Suprapubic skin (tissue), 4 donors: ENCODE results near the gene NUP188. TPM values are rescaled to one million over a fixed set of nuclear protein-coding genes. Genes with fewer than 3 reads are reported as not detected.
"Not testable (repeated sequence)": the region's sequence is repeated elsewhere in the genome, so short reads cannot be mapped to it uniquely, and the experiment has no call there.

Source experiments
- DNase-seq, 2 donors: peaks; one replicate each; pipeline ENCODE4 v3.0.0-alpha.2; 2019; ENCODE audit warnings: low spot score in 2 of 2
- H3K27ac ChIP-seq: fragments of 200-600 bp; sonication (generic); one replicate; pipeline ENCODE4 v1.5.1; 2019
- H3K27me3 ChIP-seq: fragments of 200-600 bp; sonication (generic); one replicate; pipeline ENCODE4 v1.5.1; 2019
- H3K36me3 ChIP-seq: fragments of 200-600 bp; sonication (generic); one replicate; pipeline ENCODE4 v1.5.1; 2019
- H3K4me1 ChIP-seq: fragments of 200-600 bp; sonication (generic); one replicate; pipeline ENCODE4 v1.5.1; 2019
- H3K4me3 ChIP-seq: fragments of 200-600 bp; sonication (generic); one replicate; pipeline ENCODE4 v1.5.1; 2019; ENCODE audit warnings: mild to moderate bottlenecking
- H3K9me3 ChIP-seq: fragments of 200-600 bp; sonication (generic); one replicate; pipeline ENCODE4 v1.5.1; 2019
- EP300 ChIP-seq: sonication (generic); formaldehyde crosslinking; IDR thresholded peaks from one replicate; pipeline ENCODE4 v1.6.1; 2017; ENCODE audit warnings: antibody characterized with exemption
- POLR2A ChIP-seq, 2 donors: fragments of 450-650 bp; IDR thresholded peaks; one replicate each; pipeline ENCODE4 v1.6.1; 2017; ENCODE audit warnings: antibody characterized with exemption in 2 of 2, mild to moderate bottlenecking in 2 of 2, moderate library complexity in 2 of 2
- POLR2AphosphoS5 ChIP-seq, 3 donors: sonication (generic); formaldehyde crosslinking; IDR thresholded peaks; one replicate each; pipeline ENCODE4 v1.6.1; 2017; ENCODE audit warnings: antibody characterized with exemption in 3 of 3
- WGBS: methylation state at CpG from one replicate; pipeline ENCODE4 v1.1.5; 2018; 5-methylcytosine and 5-hydroxymethylcytosine counted together
- total RNA-seq, 4 donors: library from RNA; depleted of rRNA; stranded (reverse); fragments of >200 nt; gene quantifications; one replicate each; pipeline ENCODE4 v1.1.0, GENCODE V29; 2016
- TF ChIP-seq, protein P1 (sequence below), 2 donors: fragments of 200-600 bp in 1 of 2; fragments of 450-650 bp in 1 of 2; sonication (generic) in 1 of 2; IDR thresholded peaks; one replicate each; pipeline ENCODE4 v1.5.1; 2016 to 2019; ENCODE audit warnings: antibody characterized with exemption in 2 of 2, mild to moderate bottlenecking in 1 of 2, moderate library complexity in 1 of 2

Gene NUP188
- total RNA-seq, 4 donors from 2014 or later, result 53.6 to 104 (median 60.6) TPM

DNA sequence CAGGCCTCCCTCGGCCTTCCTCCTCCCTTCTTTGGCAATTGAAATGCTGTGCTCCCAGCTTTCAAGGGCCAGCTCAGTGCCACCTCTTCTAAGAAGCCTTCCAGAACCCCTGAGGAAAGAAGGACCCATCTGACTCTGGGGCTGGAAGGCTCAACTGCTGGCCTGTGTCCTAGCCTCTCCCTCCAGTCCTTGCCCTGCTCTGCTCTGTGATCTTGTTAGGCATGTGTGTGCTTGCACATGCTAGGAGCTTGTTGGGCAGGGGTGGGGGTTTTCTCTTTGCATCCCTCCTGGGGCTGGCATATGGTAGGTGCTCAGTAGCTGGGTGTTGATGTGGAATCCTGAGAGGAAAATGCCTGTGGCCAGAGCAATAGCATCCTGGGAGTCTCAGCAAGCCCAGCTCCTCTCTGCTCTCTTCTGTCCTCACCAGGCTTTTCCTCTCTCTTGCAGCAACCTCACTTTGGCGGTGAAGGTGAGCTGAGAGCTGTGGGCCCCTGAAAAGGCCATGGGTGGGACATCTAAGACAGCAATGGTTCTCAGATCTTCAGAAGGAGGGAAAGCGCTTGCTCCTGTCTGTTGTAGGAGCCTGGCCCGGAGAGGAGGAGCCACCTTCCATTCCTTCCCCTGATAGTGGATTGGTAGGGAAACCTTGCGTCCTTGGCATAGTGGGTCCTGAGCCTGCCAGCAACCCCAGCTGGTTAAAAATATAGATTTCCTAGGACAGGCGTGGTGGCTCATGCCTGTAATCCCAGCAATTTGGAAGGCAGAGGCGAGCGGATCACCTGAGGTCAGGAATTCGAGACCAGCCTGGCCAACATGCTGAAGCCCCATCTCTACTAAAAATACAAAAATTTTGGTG lies 10.0 kb upstream of the NUP188 start:
- peak in 1 of 2 donors; percentile 38 for DNase-seq
- Histone ChIP-seq H3K4me1 (peaks cover 22% of the 10 kb centered on the region), H3K4me3 (no peak overlapping the region), H3K27me3 (no peaks in the 10 kb centered on the region), H3K27ac (no peak overlapping the region), H3K36me3 (peaks cover 34% of the 10 kb centered on the region), H3K9me3 (no peaks in the 10 kb centered on the region)
- 83% methylated on average over 7 of the region's 9 CpGs for WGBS
- no peak for TF ChIP-seq POLR2AphosphoS5 (IDR thresholded peaks at IDR 0.05)
- TF ChIP-seq EP300, result no peak
- TF ChIP-seq, protein P1, sequence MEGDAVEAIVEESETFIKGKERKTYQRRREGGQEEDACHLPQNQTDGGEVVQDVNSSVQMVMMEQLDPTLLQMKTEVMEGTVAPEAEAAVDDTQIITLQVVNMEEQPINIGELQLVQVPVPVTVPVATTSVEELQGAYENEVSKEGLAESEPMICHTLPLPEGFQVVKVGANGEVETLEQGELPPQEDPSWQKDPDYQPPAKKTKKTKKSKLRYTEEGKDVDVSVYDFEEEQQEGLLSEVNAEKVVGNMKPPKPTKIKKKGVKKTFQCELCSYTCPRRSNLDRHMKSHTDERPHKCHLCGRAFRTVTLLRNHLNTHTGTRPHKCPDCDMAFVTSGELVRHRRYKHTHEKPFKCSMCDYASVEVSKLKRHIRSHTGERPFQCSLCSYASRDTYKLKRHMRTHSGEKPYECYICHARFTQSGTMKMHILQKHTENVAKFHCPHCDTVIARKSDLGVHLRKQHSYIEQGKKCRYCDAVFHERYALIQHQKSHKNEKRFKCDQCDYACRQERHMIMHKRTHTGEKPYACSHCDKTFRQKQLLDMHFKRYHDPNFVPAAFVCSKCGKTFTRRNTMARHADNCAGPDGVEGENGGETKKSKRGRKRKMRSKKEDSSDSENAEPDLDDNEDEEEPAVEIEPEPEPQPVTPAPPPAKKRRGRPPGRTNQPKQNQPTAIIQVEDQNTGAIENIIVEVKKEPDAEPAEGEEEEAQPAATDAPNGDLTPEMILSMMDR (IDR thresholded peaks at IDR 0.05), result no peak
- TF ChIP-seq POLR2A (IDR thresholded peaks at IDR 0.05), result no peak

DNA sequence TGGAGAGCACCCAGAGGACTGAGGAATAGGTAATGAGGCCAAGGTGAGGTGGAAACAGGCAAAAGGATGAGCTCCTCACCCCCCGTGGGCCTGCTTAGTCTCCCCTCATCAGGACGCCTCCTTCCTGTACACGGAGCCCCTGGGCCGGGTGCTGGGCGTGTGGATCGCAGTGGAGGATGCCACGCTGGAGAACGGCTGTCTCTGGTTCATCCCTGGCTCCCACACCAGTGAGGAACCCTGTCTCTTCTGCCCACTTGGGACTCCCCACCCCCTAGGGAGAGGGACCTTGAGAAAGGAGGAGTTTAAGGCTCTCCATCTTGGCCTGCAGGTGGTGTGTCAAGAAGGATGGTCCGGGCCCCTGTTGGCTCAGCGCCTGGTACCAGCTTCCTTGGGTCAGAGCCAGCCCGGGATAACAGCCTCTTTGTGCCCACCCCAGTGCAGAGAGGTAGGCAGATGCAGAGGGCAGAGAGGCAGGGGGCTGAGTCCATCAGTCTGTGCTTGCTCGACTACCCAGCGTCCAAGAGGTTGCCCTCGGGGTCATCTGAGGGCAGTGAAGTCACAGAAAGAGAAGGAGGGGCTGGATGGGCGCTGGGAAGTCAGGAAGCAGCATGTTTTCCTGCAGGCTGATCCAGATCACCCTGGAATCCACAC lies 7.1 kb upstream of the NUP188 start:
- no peaks in the 10 kb centered on the region for H3K9me3 ChIP-seq
- DNase-seq, result peak; percentile 56 to 72
- H3K4me3 ChIP-seq, result no peak overlapping the region
- TF ChIP-seq POLR2AphosphoS5 (IDR thresholded peaks at IDR 0.05) (no peak), EP300 (no peak), POLR2A (IDR thresholded peaks at IDR 0.05) (no peak)
- TF ChIP-seq, protein P1 (IDR thresholded peaks at IDR 0.05), result no peak
- 66% methylated on average over 15 of the region's 15 CpGs for WGBS
- no peak overlapping the region for H3K27ac ChIP-seq
- peaks cover 26% of the 10 kb centered on the region for H3K4me1 ChIP-seq
- no peaks in the 10 kb centered on the region for H3K27me3 ChIP-seq
- peaks cover 26% of the 10 kb centered on the region for H3K36me3 ChIP-seq

DNA sequence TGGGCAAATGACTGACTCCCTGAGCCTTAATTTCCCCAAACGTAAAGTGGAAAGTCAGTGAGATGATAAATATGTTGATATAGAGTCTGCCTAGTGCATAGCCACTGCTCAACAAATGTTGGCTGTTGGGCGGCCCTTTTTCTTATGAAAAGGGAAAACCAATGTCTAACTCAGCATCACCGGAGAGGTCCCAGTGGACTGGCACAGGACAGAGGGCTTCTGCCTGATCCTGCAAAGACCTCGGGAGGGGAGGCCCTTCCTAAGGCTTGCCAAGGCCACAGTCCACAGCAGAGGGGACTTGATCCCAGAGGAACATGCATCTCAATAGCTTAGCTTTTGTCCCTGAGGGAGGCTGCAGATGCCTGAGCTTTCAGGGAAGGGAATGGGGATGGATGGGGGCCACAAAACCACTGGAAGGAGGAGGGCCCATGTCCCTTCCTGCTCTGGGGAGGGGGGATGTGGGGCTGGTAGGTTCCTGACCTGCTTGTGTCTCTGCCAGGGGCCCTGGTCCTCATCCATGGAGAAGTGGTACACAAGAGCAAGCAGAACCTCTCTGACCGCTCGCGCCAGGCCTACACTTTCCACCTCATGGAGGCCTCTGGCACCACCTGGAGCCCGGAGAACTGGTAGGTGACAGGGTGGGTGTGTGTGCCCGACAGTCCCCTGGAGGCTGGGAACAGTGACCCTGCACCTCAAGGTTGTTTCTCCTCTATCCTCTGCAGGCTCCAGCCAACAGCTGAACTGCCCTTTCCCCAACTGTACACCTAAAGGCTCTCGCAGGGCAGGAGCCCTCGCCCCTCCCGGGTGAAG lies 6.3 kb upstream of the NUP188 start:
- WGBS, result 89% methylated on average over 10 of the region's 12 CpGs
- no peak overlapping the region for H3K4me3 ChIP-seq
- DNase-seq, result peak; percentile 57 to 76
- no peak overlapping the region for H3K27ac ChIP-seq
- H3K27me3 ChIP-seq, result no peaks in the 10 kb centered on the region
- no peaks in the 10 kb centered on the region for H3K9me3 ChIP-seq
- TF ChIP-seq, protein P1 (IDR thresholded peaks at IDR 0.05), result no peak
- peaks cover 31% of the 10 kb centered on the region for H3K4me1 ChIP-seq
- peaks cover 23% of the 10 kb centered on the region for H3K36me3 ChIP-seq

DNA sequence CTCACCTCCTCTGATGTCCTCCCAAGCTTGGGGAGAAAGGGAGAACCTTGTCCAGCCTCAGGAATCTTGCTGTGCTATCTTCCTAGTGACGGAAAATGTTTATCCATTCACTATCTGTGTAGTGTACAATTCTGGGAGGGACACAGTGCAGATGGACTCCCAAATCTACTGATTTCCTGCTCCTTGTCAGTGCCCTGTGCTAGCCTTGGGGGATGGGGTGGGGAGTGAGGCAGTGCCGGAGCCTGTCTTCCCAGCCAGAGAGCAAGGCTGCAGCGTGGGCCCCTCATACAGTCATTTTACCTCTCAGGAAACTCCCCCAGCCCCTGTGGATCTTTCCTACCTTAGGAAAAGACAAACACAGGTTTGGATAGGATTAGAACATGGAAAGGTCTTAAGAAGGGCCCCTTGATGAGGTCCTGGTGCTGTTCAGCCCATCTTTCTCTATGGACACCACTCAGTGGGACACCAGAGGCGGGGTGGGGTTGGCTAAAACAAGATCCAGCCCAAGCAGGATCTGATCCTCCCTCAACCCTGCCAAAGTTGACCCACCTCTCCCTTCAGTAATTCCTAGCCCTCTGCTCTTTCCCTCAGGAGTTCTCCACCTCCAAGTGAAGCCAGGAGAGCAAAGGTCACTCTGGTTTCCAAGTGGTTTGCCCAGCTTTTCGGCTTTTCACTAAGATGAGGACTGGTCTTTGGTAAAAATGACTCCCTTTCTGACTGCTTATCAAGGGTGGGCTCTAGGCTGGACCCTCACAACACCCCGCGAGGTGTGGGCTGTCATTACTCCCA lies 3.5 kb upstream of the NUP188 start:
- H3K36me3 ChIP-seq, result peaks cover 21% of the 10 kb centered on the region
- H3K27ac ChIP-seq, result no peak overlapping the region
- no peaks in the 10 kb centered on the region for H3K9me3 ChIP-seq
- 85% methylated on average over 6 of the region's 7 CpGs for WGBS
- peaks cover 40% of the 10 kb centered on the region for H3K4me1 ChIP-seq
- no peak for TF ChIP-seq EP300
- TF ChIP-seq POLR2AphosphoS5 (IDR thresholded peaks at IDR 0.05), result no peak
- TF ChIP-seq, protein P1 (IDR thresholded peaks at IDR 0.05), result no peak
- no peak for TF ChIP-seq POLR2A (IDR thresholded peaks at IDR 0.05)
- no peak overlapping the region for H3K4me3 ChIP-seq
- no peaks in the 10 kb centered on the region for H3K27me3 ChIP-seq
- peak; percentile 50 to 53 for DNase-seq

DNA sequence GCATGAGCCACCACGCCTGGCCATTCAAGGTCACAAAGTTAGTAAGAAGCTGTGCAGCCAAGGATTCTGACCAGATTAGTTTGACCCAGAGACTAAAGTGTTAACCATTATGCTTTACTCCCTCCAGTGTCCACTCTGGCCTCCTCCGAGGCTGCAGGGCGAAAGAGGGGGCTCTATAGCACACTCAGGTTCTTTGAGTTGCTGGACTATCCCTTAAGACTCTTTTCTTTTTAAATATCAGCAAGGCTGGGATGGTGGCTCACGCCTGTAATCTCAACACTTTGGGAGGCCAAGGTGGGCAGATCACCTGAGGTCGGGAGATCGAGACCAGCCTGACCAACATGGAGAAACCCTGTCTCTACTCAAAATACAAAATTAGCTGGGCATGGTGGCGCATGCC lies 2.5 kb upstream of the NUP188 start:
- H3K27ac ChIP-seq, H3K4me3 ChIP-seq, H3K9me3 ChIP-seq, H3K27me3 ChIP-seq: not testable (repeated sequence)
- Histone ChIP-seq H3K36me3 (peaks cover 21% of the 10 kb centered on the region), H3K4me1 (peaks cover 40% of the 10 kb centered on the region)
- 93% methylated on average over 7 of the region's 7 CpGs for WGBS
- DNase-seq, result peak in 1 of 2 donors; percentile 11
